ENCODE results near the gene COX5A. TPM values are rescaled to one million over a fixed set of nuclear protein-coding genes. Genes with fewer than 3 reads are reported as not detected.
"Not testable (repeated sequence)": the region's sequence is repeated elsewhere in the genome, so short reads cannot be mapped to it uniquely, and the experiment has no call there.

Gene COX5A
- total RNA-seq, 1 donor from 2014 or later = 207 TPM

DNA sequence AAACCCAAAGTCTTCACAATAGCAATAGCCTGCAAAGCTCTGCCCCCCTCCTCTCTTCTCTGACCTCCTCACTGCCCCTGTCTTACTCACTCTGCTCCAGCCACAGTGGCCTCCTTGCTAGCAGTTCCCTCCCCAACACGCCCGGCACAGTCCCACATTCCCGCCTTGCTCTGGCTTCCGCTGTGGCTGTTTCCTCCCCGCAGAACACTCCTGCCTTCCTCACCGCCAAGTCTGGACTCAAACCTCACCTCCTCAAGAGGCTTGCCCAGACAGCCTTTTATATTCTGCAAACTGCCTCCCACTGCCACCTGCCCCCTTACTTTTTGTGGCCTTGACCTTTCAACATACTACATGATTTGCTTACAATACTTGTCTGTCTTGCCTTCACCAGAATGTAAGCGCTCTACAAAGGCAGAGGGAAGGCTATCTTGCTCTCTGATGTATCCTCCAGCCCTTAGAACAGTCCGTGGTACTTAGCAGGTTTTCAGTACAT lies 48.4 kb downstream of the COX5A start:
- Mint-ChIP-seq H3K36me3 (ENCODE audit: low read depth, unreplicated experiment) (peaks cover 8% of the 10 kb centered on the region), H3K9me3 (ENCODE audit: unreplicated experiment) (no peaks in the 10 kb centered on the region), H3K4me1 (ENCODE audit: low read depth, unreplicated experiment) (peaks cover 21% of the 10 kb centered on the region), H3K4me3 (ENCODE audit: unreplicated experiment) (peak overlapping the region; percentile 86), H3K27me3 (ENCODE audit: low read depth, unreplicated experiment) (no peaks in the 10 kb centered on the region), H3K27ac (ENCODE audit: unreplicated experiment) (peak overlapping the region; percentile 29)
- H3K9ac ChIP-seq (ENCODE audit: low read length) = peak overlapping the region; percentile 92
- peak; percentile 42 for DNase-seq (ENCODE audit: low read depth)
- peaks cover 23% of the 10 kb centered on the region for H3K4me1 ChIP-seq (ENCODE audit: insufficient read depth, low read length)
- H3K4me2 ChIP-seq (ENCODE audit: low read length) = peak overlapping the region; percentile 93
- peak overlapping the region; percentile 97 for H2AFZ ChIP-seq (ENCODE audit: low read depth, low read length)
- H3K79me2 ChIP-seq (ENCODE audit: insufficient read depth, low read length) = peaks cover 10% of the 10 kb centered on the region
- peak overlapping the region; percentile 65 for H3K27ac ChIP-seq (ENCODE audit: low read depth, low read length)
- no peaks in the 10 kb centered on the region for H3K27me3 ChIP-seq (ENCODE audit: insufficient read depth, low read length)
- no peaks in the 10 kb centered on the region for H4K20me1 ChIP-seq (ENCODE audit: insufficient read depth, low read length)
- TF ChIP-seq, protein P1, sequence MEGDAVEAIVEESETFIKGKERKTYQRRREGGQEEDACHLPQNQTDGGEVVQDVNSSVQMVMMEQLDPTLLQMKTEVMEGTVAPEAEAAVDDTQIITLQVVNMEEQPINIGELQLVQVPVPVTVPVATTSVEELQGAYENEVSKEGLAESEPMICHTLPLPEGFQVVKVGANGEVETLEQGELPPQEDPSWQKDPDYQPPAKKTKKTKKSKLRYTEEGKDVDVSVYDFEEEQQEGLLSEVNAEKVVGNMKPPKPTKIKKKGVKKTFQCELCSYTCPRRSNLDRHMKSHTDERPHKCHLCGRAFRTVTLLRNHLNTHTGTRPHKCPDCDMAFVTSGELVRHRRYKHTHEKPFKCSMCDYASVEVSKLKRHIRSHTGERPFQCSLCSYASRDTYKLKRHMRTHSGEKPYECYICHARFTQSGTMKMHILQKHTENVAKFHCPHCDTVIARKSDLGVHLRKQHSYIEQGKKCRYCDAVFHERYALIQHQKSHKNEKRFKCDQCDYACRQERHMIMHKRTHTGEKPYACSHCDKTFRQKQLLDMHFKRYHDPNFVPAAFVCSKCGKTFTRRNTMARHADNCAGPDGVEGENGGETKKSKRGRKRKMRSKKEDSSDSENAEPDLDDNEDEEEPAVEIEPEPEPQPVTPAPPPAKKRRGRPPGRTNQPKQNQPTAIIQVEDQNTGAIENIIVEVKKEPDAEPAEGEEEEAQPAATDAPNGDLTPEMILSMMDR (IDR thresholded peaks at IDR 0.05; ENCODE audit: insufficient read depth, low read depth, low read length) = no peak
- no peak for TF ChIP-seq EZH2 (IDR thresholded peaks at IDR 0.05; ENCODE audit: insufficient read depth, low read length)
- no peak for FAIRE-seq
- H3K36me3 ChIP-seq (ENCODE audit: insufficient read depth, low read length) = peaks cover 3% of the 10 kb centered on the region
- H3K9me3 ChIP-seq (ENCODE audit: insufficient read depth, low read depth, low read length) = no peaks in the 10 kb centered on the region
- peak overlapping the region; percentile 85 for H3K4me3 ChIP-seq (ENCODE audit: insufficient read depth, low read depth, low read length)

DNA sequence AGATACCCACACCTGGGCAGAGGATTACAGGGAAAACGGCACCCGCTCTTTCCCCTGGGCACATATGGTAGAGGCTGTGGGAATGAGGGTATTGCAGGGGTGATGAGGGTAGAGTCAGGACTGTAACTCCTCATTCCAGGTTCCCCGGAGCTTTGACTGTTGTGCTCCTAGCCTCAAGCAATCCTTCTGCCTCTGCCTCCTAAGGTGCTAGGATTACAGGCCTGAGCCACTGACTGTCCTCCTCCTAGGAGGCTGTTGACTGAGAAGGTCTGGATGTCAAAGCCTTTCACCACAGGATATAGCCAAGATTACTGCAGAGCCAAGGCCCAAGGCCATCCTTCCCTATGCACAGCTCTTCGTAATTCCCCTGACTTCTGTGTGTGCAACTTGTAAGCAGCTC lies 49.2 kb downstream of the COX5A start:
- Histone ChIP-seq H3K79me2 (ENCODE audit: insufficient read depth, low read length) (peaks cover 10% of the 10 kb centered on the region), H3K27me3 (ENCODE audit: insufficient read depth, low read length) (no peaks in the 10 kb centered on the region), H3K4me1 (ENCODE audit: insufficient read depth, low read length) (peaks cover 23% of the 10 kb centered on the region), H3K4me3 (ENCODE audit: insufficient read depth, low read depth, low read length) (peak overlapping the region; percentile 85), H3K36me3 (ENCODE audit: insufficient read depth, low read length) (peaks cover 3% of the 10 kb centered on the region), H3K4me2 (ENCODE audit: low read length) (peak overlapping the region; percentile 93), H3K9me3 (ENCODE audit: insufficient read depth, low read depth, low read length) (no peaks in the 10 kb centered on the region), H3K27ac (ENCODE audit: low read depth, low read length) (no peak overlapping the region), H3K9ac (ENCODE audit: low read length) (peak overlapping the region; percentile 92), H4K20me1 (ENCODE audit: insufficient read depth, low read length) (no peaks in the 10 kb centered on the region), H2AFZ (ENCODE audit: low read depth, low read length) (peak overlapping the region; percentile 97)
- H3K4me3 Mint-ChIP-seq (ENCODE audit: unreplicated experiment) = peak overlapping the region; percentile 34
- peaks cover 7% of the 10 kb centered on the region for H3K36me3 Mint-ChIP-seq (ENCODE audit: low read depth, unreplicated experiment)
- no peaks in the 10 kb centered on the region for H3K27me3 Mint-ChIP-seq (ENCODE audit: low read depth, unreplicated experiment)
- TF ChIP-seq, protein P1 (IDR thresholded peaks at IDR 0.05; ENCODE audit: insufficient read depth, low read depth, low read length) = no peak
- no peak for TF ChIP-seq EZH2 (IDR thresholded peaks at IDR 0.05; ENCODE audit: insufficient read depth, low read length)
- H3K27ac Mint-ChIP-seq (ENCODE audit: unreplicated experiment) = no peak overlapping the region
- peaks cover 22% of the 10 kb centered on the region for H3K4me1 Mint-ChIP-seq (ENCODE audit: low read depth, unreplicated experiment)
- DNase-seq (ENCODE audit: low read depth) = no peak
- FAIRE-seq = no peak
- no peaks in the 10 kb centered on the region for H3K9me3 Mint-ChIP-seq (ENCODE audit: unreplicated experiment)

- not testable (repeated sequence) for H3K4me3 ChIP-seq (ENCODE audit: insufficient read depth, low read depth, low read length); H3K27me3 Mint-ChIP-seq (ENCODE audit: low read depth, unreplicated experiment); H3K27me3 ChIP-seq (ENCODE audit: insufficient read depth, low read length); H2AFZ ChIP-seq (ENCODE audit: low read depth, low read length); H3K4me2 ChIP-seq (ENCODE audit: low read length); H3K9me3 ChIP-seq (ENCODE audit: insufficient read depth, low read depth, low read length); H3K4me3 Mint-ChIP-seq (ENCODE audit: unreplicated experiment); H3K9ac ChIP-seq (ENCODE audit: low read length); H4K20me1 ChIP-seq (ENCODE audit: insufficient read depth, low read length); FAIRE-seq; H3K27ac Mint-ChIP-seq (ENCODE audit: unreplicated experiment); DNase-seq (ENCODE audit: low read depth); H3K27ac ChIP-seq (ENCODE audit: low read depth, low read length); H3K36me3 Mint-ChIP-seq (ENCODE audit: low read depth, unreplicated experiment); H3K9me3 Mint-ChIP-seq (ENCODE audit: unreplicated experiment); H3K36me3 ChIP-seq (ENCODE audit: insufficient read depth, low read length)
- H3K4me1 Mint-ChIP-seq (ENCODE audit: low read depth, unreplicated experiment) = peaks cover 22% of the 10 kb centered on the region
- H3K79me2 ChIP-seq (ENCODE audit: insufficient read depth, low read length) = peaks cover 10% of the 10 kb centered on the region
- peaks cover 23% of the 10 kb centered on the region for H3K4me1 ChIP-seq (ENCODE audit: insufficient read depth, low read length)
Measured at GRCh38 chr15:74887537-74888193, 50.2 kb downstream of the COX5A start.

All from astrocyte (in vitro differentiated cells and primary cell).